Fibroblast of mammary gland (primary cell): Measurements from ENCODE around the gene EPHB6.

Experiments used
- DNase-seq: peaks from one replicate; pipeline ENCODE4 v3.0.0-alpha.2; 2010; ENCODE audit warnings: low read depth
- H3K4me3 ChIP-seq: 2 replicates; pipeline ENCODE4 v1.5.1; 2011; ENCODE audit warnings: low read depth, mild to moderate bottlenecking, low read length, moderate library complexity; ENCODE audit not compliant: control insufficient read depth
- TF ChIP-seq, protein P1 (sequence below): conservative IDR thresholded peaks from 2 replicates; pipeline ENCODE4 v1.5.1; 2011; ENCODE audit warnings: low read depth, low read length, inconsistent platforms; ENCODE audit not compliant: control insufficient read depth, insufficient read depth

EPHB6 gene

DNA sequence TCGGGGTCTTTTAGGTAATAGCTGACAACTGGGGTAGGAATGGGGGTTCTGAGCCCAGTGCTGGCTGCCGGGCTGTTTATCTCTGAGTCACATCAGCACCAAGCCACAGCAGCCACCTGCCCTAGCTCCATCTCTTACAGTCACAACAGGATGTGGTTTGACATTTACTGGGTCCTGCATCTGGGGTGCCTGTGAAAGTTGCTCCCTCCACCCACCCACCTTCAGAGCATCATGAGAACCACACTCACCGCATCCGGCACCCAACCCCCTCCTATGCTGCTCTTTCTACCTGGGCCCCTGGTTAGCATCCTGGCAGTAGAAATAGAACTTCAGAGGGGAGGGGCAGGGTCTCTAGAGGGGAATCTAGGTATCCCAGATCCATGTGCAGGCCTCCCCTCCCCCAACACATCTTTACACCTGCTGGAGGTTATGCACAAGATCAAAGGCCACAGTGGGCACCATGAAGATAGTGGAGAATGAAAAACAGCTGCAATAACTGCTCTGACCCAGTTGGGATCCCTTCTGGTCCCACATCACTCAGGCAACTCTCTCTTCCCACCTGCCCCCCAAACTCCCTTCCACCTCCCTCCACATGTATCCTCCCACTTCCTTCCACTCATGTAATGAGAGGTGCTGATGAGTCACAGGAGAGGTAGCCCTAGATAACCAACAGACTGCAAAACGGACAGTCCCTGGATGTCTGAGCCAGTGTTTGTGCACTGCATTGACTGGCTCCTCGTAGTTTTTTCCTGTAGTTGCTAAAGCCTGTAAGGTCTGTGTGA is 45.9 kb upstream of the EPHB6 start:
- TF ChIP-seq, protein P1, sequence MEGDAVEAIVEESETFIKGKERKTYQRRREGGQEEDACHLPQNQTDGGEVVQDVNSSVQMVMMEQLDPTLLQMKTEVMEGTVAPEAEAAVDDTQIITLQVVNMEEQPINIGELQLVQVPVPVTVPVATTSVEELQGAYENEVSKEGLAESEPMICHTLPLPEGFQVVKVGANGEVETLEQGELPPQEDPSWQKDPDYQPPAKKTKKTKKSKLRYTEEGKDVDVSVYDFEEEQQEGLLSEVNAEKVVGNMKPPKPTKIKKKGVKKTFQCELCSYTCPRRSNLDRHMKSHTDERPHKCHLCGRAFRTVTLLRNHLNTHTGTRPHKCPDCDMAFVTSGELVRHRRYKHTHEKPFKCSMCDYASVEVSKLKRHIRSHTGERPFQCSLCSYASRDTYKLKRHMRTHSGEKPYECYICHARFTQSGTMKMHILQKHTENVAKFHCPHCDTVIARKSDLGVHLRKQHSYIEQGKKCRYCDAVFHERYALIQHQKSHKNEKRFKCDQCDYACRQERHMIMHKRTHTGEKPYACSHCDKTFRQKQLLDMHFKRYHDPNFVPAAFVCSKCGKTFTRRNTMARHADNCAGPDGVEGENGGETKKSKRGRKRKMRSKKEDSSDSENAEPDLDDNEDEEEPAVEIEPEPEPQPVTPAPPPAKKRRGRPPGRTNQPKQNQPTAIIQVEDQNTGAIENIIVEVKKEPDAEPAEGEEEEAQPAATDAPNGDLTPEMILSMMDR: no peak
- DNase-seq: no peak
- no peak overlapping the region for H3K4me3 ChIP-seq

DNA sequence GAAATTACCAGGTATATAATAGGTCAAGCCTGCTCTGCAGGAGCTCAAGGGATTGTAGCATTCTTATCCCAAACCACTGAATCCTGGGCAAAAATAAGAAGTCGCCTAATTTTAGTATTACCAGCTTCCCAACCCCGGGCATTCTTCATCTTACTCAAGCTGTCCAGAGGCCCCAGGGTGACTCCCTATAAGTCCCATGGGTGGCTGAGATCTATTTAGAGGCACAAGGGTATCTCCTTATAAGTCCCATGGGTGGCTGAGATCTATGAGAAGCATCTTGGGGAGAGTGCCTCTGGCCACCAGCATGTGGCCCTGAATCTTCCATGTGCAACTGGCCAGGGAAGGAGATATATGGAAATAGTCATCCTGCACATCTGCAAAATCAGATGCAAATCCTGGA is 45.2 kb upstream of the EPHB6 start:
- no peak for DNase-seq
- H3K4me3 ChIP-seq: no peak overlapping the region
- TF ChIP-seq, protein P1: no peak

DNA sequence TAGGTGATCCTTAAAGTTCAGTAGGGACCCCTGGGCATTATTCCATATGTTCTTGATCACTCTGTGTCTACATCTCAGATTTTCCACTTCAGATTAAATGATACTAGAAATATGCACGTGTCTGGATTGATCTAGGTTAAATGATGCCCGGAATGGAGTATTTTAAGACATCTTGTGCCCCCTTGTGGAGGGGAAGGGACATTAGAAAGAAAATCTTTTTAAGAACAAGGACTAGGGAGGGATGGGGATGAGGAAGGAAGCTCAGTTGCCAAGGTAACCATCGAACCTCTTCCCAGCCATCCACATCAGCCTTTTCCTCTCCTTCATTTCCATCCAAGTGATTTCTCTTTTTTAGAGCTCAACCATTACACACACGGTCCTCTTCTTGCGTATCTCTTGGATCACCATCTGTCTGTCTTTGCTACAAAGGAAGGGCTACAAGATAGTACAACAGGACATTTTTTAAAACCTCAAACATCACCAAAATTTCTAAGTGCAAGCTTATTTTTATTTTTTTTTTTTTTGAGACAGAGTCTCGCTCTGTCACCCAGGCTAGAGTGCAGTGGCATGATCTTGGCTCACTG is 43.6 kb upstream of the EPHB6 start:
- peak; percentile 65 for DNase-seq
- TF ChIP-seq, protein P1: peak; percentile 69
- no peak overlapping the region for H3K4me3 ChIP-seq

DNA sequence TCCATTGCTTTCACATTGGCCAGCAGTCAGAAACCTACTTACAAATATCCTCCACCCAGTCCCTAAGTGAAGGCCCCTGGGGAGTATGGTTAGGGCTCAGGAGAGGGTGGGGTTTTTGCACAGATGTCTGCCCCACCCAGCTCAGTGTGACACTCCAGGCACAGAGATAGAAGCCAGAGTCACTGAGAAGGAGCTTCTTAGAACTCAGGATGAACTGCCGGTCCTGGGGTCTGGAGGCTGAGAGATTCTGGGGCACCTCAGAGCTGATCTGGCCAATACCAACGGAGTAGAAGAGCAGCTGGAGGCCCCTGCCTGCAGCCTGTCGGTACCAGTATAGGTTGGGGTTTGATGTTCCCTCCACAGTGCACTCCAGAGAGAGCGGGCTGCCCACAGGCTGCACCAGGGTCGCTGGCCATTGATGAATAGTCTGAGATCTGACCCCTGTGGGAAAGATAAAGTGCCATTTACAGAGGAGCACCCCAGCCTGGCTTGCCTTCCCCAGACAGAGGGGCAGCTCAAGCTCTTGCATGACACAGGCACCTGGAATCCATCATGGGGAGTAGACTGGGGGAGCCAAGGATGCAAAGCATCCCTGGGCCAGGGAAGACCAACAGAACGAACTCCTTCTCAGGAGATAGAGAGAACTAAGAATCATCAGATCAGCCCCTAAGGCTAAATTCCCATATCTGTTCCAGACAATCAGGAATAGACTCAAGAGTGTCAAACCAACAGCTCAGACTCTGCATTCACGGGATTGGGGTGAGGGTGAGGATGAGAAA is 42.2 kb upstream of the EPHB6 start:
- TF ChIP-seq, protein P1: no peak
- no peak for DNase-seq
- no peak overlapping the region for H3K4me3 ChIP-seq

DNA sequence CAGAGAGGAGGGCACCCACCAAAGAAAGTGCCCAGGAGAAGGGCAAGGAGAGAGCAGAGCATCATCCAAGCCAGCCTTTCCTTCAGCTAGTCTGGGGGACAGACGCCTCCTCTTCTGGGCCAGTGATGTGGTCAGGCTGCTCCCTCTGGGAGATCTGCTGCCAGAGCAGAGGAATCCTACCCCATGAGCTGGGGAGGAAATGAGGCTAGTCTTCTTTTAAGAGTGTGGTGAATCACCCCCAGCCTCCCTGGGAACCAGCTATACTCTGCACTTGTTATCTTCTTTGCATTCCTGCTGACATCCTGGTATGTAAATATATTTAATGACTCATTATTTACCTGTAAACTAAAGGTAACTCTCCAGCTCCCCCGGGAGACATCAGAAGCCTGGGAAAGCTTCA is 41.6 kb upstream of the EPHB6 start:
- H3K4me3 ChIP-seq: no peak overlapping the region
- DNase-seq: peak; percentile 71
- TF ChIP-seq, protein P1: no peak

DNA sequence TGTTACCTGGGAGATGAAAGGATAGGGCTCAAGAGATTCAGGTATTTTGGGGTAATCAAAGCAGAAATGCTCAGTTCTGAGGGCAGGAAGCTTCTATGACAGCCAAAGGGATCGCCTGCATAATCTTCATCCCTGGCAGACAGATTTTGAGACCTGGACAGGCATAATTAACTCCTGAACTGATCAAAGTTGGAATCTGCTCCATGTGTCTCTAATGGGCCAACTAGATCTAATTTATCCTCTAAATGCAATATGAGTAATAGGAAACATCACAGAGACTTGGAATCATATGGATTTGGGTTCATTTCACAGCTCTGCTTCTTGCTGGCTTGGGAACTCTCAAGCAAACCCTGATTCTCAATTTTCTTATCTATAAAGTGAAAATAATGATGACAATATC is 41.2 kb upstream of the EPHB6 start:
- H3K4me3 ChIP-seq: no peak overlapping the region
- no peak for DNase-seq
- TF ChIP-seq, protein P1: no peak
